Measurements from ENCODE around the gene TLR1.
"Not testable (repeated sequence)": the region's sequence is repeated elsewhere in the genome, so short reads cannot be mapped to it uniquely, and the experiment has no call there.

Gene TLR1, protein sequence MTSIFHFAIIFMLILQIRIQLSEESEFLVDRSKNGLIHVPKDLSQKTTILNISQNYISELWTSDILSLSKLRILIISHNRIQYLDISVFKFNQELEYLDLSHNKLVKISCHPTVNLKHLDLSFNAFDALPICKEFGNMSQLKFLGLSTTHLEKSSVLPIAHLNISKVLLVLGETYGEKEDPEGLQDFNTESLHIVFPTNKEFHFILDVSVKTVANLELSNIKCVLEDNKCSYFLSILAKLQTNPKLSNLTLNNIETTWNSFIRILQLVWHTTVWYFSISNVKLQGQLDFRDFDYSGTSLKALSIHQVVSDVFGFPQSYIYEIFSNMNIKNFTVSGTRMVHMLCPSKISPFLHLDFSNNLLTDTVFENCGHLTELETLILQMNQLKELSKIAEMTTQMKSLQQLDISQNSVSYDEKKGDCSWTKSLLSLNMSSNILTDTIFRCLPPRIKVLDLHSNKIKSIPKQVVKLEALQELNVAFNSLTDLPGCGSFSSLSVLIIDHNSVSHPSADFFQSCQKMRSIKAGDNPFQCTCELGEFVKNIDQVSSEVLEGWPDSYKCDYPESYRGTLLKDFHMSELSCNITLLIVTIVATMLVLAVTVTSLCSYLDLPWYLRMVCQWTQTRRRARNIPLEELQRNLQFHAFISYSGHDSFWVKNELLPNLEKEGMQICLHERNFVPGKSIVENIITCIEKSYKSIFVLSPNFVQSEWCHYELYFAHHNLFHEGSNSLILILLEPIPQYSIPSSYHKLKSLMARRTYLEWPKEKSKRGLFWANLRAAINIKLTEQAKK

DNA sequence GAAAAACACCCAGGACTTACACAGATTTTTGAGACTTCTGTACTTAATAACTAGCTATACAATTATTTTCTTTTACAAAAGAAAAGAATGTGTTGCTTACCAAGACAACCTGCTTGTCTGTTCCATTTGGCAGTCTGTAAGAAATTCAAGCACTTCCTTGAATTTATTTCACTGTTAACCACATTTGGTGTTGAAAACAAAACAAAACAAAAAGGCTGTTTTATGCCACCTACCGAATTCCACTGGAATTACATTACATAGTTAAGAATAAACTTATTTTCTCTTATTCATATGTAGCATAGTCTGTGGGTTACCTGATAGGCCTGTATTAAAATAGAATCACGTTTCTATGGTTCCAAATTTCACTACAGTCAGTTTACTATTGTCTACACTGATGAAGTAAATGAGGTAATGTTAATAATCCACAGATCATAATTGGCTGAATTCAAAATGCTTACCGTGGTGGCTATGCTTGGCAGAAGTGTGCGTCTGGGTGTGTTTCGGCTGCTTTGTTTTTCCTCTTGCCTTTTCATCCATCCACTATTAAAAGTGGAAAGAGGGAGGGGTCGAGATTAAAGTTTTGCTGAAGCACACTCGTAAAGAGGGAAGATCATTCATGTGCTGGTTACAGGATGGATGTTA lies at the start of gene TLR1:
TLR1 (minus strand) TSS at position 138 of the 642 bp plus-strand sequence. CDS start 5,960 bp downstream, outside the sequence.
- no peak for DNase-seq

DNA sequence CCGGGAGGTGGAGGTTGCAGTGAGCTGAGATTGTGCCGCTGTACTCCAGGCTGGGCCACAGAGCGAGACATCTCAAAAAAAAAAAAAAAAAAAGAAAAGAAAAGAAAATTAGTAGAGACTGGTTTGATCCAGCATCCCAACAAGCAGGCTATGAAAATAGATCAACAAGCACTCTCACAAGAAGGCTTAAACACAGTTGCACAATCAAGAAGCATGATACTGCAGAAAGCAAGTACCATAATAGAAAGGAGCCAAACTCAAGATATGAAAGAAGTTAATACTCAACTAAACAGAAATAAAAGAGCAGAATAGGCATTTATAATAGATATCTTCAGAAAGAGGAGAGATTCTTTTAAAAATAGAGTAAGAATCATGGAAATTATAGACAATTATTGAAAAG lies 41.4 kb upstream of the TLR1 start:
- DNase-seq, result no peak

DNA sequence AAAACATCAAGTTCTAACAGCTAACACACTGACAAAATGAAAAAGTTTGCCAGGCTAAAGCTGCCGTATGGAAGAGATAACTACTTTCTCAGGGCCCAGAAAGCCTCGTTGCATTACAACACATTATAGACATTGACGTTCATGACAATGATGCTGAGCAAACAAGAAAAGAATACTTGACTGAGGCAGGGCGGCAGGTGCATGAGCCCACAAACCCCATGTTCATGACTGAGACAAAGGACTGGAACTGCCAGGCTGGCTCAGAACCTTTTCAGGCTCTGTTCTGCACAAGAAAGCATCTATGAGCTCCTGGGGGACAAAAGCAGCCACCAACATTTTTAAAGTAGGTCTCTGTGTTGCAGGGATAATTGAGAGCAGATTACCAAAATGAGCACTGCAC lies 38.4 kb upstream of the TLR1 start:
- peak; percentile 40 for DNase-seq

DNA sequence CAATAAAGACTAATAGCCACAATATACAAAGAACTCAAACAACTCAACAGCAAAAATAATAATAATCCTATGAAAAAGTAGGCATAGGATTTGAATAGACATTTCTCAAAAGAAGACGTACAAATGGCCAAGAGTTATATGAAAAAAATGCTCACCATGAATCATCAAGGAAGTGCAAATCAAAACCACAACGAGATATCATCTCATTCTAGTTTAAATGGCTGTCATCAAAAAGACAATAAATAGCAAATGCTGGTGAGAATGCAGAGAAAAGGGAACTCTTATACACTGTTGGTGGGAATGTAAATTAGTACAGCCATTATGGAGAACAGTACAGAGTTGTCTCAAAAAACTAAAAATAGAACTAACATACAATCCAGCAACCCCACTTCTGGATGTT lies 33.3 kb upstream of the TLR1 start:
- DNase-seq, result no peak

DNA sequence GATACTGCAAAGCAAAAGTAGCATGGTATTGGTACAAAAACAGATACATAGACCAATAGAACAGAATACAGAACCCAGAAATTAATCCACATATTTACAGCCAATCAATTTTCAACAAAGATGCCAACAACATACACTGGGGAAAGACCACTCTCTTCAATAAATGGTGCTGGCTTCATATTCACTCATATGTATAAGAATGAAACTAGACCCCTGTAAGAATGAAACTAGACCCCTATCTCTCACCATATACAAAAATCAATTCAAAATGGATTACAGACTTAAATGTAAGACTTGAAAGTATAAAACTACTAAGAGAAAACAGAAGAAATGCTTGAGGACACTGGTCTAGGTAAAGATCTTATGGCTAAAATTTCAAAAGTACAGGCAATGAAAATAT lies 32.7 kb upstream of the TLR1 start:
- DNase-seq, result no peak

DNA sequence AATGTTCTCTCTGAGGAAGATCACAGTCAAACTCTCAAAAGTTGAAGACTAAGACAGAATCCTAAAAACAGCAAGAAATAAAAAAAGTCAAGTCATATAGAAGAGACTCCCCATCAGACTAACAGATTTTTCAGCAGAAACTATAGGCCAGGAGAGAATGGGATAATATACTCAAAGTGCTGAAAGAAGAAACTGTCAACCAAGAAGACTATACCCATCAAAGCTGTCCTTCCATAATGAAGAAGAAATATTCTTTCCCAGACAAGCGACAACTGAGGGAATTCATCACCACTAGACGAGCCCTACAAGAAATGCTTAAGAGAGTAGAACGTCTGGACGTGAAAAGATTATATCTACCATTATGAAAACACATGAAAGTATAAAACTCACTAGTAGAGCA lies 30.0 kb upstream of the TLR1 start:
- DNase-seq, result no peak

DNA sequence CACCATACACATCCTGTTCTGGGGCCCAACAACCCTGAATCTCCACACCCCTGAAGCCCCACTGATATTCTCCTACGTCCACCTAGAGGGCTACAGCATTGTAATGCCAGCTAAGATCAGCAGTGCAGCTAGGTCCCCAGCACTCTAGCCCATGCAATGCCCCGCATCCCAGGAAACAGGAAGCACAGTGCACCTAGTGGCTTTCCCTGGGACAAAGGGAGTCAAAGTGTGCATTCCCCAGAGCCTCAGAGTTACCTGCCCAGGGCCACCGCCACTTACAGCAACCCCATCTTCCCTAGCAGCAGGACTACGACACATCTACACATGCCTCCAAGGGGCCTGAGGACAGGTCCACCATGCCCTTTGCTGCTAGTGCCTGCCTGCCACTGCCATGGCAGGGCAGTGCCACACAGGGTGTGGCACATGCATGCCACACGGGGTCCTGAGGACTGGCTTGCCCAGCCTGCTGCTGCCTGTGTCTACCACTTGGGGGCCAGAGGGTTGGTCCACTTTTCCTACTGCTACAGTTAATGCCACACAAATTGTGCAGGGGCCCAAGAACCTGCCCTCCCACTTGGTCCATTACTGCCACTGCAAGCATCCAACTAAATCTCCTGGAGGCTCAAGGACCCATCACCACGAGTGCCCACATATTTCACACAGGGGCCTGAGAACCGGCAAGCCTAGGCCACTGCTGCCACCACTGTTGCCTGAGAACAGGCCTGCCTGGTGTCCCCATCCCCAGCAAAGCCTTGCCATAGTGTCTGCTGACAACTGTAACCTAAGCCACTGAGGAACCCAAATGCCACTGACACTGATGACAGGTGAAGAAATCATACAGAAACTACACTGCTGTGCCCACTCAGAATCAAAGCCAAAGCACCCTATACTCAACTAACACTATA lies 28.3 kb upstream of the TLR1 start:
- no peak for DNase-seq

DNA sequence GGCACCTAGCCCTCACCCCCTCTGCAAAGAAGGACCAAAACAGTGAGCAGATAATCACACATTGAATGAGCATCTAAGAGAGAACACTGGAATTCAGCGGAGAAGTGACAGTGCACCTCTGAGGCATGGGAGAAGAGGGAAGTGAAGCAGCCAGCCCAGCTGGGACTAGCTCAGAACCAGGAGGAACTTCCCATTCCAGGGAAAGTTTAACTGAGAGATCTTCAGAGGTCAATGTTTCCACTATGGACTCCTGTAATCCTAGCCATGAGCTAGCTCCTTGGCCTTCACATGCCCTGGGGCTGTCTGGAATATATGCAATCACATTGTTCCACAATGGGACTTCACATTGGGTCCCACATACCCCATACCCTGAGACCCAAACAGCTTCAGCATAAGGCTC lies 27.6 kb upstream of the TLR1 start:
- DNase-seq, result no peak

DNA sequence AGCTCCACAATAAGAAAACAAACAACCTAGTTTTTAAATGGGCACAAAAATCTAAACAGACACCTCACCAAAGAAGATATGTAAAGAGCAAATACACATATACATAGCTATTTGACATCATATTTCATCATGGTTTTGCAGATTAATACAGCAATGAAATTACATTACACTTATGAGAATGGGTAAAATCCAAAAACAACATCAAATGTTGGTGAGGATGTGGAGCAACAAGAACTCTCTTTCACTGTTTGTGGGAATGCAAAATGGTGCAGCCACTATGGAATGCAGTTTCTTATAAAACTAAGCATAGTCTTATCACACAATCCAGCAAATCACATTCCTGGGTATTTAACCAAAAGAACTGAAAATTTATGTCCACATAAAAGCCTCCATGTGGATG lies 27.1 kb upstream of the TLR1 start:
- no peak for DNase-seq

DNA sequence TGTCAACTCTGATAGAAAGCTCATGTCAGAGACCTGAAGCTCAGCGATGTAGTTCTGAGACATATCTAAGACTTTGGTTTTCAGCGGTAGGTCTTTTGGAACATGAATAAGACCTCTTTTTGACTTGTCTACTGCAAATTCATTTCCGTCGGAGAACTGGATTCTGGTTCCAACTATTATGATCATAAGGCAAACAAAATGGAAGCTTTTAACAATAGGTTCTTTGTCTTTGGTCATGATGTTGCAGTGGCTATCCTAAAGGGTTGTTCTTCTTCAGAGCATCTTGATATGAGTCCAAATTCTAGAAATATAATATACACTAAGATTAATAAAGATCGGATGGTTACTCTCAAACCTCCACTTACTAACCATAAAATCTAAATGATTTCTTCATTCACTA lies 24.6 kb upstream of the TLR1 start:
- DNase-seq, result no peak

DNA sequence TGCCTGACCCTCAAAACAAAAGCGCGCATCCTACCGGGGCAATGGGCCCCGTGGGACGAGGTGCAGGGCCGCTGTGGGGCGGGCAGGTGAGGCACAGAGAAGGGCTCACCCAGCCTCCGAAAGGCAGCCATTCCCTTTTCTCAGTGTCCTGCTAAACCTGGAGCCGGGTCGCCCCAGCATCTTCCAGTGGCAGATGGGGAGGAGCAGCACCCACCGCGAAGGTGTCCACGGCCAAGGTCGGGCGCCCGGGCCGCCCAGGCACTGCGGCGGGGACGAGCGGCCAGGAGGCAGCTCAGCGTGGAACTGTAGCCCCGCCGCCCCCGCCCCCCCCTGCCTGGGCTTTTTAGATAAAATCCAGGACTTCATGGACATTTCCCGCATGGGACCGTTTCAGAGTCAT lies 19.2 kb upstream of the TLR1 start:
- no peak for DNase-seq

DNA sequence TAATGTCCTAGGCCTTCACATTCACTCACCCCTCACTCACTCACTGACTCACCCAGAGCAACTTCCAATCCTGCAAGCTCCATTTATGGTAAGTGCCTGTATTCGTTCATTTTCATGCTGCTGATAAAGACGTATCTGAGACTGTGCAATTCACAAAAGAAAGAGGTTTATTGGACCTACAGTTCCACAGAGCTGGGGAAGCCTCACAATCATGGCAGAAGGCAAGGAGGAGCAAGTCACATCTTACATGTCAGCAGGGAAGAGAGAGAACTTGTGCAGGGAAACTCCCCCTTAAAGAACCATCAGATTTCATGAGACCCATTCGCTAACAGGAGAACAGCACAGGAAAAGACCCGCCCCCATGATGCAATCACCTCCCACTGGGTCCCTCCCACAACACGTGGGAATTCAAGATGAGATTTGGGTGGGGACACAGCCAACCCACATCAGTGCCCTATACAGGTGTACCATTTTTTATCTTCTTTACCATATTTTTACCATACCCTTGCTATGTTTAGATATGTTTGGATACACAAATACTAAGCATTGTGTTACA lies 18.2 kb upstream of the TLR1 start:
- no peak for DNase-seq

DNA sequence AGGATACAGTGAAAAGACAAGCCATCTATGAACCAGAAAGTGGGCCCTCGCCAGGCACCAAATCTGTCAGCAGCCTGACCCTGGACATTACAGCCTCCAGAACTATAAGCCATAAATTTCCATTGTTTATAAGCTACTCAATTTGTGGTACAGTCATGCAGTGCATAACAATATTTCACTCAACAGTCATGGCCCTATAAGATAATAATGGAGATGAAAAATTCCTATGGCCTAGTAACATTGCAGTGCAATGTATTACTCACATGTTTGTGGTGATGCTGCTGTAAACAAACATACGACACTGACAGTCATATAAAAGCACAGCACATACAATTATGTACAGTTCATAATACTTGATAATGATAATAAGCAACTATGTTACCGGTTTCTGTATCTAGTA lies 17.1 kb upstream of the TLR1 start:
- no peak for DNase-seq

DNA sequence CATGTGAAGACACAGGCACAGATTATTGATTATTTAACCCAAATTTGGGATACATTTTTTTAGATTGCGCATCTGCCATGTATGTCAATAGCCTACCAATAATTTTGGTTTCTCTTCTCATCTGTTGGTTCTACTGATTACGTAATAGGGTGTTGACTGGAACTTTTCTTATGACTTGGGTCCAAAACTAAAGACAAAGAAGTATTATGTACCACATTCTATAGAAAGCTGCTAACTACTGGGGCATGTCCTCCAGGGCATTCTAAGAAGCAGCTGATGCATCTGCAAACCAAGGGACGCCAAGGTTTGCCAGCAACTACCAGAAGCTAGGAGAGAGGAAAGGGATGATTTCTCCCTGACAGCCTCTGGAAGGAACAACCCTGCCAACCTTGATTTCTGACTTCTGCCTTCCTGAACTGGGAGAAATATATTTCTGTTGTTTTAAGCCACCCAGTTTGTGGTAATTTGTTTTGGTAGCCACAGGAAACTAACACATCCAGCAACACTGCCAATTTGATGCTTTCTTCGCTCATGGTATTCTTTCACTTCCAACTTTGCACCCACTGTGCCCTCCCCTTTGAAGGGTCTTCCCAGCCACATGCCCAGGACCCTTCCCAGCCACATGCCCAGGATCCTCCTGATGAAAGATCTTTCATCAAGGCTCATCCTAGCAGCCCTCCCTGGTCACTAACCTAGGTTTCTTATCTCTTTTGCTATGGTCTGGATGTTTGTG lies 15.9 kb upstream of the TLR1 start:
- DNase-seq, result no peak

DNA sequence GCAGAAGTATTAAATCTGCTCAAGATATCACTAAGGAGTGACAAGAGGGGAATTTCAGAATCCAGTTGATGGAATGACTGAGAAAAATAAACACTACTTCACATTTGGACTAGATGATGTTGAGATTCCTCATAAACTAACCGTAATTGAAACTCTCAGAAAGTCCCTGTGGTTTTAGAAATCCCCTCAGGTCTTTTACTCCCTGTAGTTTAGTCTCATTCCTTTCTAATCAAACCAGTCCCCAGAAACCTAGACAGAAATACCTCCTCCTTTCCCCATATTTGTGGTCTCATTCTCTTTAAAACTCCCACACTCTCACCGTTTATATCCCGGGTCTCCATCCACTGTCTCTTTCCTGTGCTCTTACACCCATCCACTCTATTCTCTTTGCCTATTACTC lies 15.0 kb upstream of the TLR1 start:
- DNase-seq, result no peak

DNA sequence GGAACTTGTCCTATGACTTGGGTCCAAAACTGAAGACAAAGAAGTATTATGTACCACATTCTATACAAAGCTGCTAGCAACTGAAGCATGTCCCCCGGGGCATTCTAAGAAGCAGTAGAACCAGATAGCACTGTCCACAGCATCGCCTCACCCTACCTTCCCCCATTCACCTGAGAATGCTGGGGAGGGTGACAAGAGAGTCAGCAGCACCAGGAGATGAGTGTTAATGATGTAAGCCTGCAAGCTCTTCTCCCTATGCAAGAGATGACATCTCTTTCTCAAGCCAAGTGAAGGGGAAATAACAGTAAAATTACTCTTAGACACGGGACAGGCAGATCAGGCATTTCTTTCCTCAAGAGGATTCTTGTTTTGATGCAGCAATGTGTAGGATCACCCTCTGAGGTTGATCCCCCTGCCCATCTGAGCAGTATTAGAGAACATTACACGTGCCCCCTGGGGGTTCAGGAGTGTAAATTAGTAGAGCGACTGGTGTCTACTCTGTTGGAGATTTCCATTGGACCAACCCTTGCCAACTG lies 13.9 kb upstream of the TLR1 start:
- no peak for DNase-seq

DNA sequence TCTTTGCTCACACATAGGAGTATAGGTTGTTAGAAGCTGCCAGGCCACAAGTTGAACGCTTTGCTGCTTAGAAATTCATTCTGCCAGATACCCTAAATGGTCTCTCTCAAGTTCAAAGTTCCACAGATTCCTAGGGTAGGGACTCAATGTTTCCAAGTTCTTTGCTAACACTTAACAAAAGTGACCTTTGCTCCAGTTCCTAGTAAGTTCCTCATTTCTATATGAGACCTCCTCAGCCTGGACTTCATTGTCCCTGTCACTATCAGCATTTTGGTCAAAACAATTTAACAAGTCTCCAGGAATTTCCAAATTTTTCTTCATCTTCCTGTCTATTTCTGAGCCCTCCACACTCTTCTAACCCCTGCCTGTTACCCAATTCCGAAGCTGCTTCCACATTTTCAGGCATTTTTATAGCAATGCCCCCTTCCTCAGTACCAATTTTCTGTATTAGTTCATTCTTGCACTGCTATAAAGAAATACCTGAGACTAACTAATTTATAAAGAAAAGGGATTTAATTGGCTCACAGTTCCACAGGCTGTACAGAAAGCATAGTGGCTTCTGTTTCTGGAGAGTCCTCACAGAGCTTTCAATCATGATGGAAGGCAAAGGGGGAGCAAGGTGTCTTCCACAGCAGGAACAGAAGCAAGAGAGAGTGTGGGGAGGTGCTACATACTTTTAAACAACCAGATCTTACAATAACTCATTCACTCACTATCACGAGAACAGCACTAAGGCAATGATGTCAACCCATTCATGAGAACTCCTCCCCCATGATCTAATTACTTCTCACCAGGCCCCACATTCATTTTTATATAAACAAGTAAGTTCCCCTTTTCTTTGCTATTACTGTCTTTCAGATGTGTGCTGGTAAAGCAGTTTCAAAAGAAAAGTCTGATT lies 11.5 kb upstream of the TLR1 start:
- no peak for DNase-seq

DNA sequence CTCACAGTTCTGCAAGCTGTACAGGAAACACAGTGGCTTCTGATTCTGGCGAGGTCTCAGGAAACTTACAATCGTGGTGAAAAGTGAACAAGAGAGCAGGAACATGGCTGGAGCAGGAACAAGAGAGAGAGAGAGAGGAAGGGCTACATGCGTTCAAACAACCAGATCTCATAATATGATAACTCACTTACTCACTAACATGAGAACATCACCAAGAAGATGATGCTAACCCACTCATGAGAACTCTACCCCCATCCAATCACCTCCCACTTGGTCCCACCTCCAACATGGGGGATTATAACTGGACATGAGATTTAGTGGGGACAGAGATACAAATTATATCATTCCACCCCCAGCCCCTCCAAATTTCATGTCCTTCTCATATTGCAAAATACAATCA lies 9.8 kb upstream of the TLR1 start:
- DNase-seq, result no peak

DNA sequence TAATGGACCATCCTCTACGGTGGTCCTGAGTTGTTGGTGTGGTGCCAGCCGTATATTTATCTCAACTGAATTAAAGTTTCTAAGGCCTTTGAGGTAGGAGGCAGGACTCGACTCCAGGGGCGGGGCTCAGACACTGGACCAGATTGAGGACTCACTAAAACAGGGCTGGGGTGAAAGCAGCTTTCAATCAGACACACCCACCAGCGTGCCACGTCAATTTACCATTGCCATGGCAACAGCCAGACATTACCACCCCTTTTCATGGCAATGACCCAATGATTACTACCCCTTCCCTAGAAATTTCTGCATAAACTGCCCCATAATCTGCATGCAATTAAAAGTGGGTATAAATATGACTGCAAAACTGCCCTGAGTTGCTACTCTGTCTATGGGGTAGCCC lies 6.7 kb upstream of the TLR1 start:
- no peak for DNase-seq

DNA sequence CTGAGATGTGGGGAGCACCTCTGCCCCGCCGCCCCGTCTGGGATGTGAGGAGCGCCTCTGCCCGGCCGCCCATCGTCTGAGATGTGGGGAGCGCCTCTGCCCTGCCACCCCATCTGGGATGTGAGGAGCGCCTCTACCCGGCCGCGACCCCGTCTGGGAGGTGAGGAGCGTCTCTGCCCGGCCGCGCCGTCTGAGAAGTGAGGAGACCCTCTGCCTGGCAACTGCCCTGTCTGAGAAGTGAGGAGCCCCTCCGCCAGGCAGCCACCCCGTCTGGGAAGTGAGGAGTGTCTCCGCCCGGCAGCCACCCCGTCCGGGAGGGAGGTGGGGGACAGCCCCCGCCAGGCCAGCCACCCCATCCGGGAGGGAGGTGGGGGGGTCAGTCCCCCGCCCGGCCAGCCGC lies 2.9 kb upstream of the TLR1 start:
- not testable (repeated sequence) for DNase-seq

Data from NCI-H1105 treated with DMSO at 0.1 percent for 48 hours (cell line).